T-helper 22 cell (primary cell): ENCODE results near the gene EVPL.
"Not testable (repeated sequence)": the region's sequence is repeated elsewhere in the genome, so short reads cannot be mapped to it uniquely, and the experiment has no call there.

Experiments
- DNase-seq: peaks from one replicate; pipeline ENCODE4 v3.0.0-alpha.2; 2020; ENCODE audit warnings: low read depth

EVPL gene

GRCh38 chr17:76027159-76027839 is at the start of gene EVPL:
EVPL (minus strand) TSS chr17:76027306; CDS start chr17:76027198, 108 bp downstream.
- no peak for DNase-seq

- DNase-seq = no peak
These were observed 49.1 kb upstream of the EVPL start for GRCh38 chr17:76076146-76076764.

- DNase-seq = no peak
These were observed 48.4 kb upstream of the EVPL start for GRCh38 chr17:76075364-76076145.

GRCh38 chr17:76074390-76075363 is 47.6 kb upstream of the EVPL start, which contains the start of gene GALR2:
GALR2 (plus strand) TSS chr17:76074781; CDS start chr17:76074884, 103 bp downstream.
- DNase-seq = no peak

- peak; percentile 69 for DNase-seq
These were observed 45.2 kb upstream of the EVPL start, which contains the start of gene SRP68 for GRCh38 chr17:76072148-76072858. SRP68 (minus strand) TSS chr17:76072517; CDS start chr17:76072491, 26 bp downstream.

- no peak for DNase-seq
These were observed 44.5 kb upstream of the EVPL start for GRCh38 chr17:76071531-76072147.

GRCh38 chr17:76065775-76066174 is 38.7 kb upstream of the EVPL start:
- no peak for DNase-seq

- no peak for DNase-seq
These were observed 36.9 kb upstream of the EVPL start for GRCh38 chr17:76063875-76064546.

- DNase-seq = not testable (repeated sequence)
These were observed 31.2 kb upstream of the EVPL start for GRCh38 chr17:76058264-76058663.

- DNase-seq = no peak
These were observed 29.8 kb upstream of the EVPL start for GRCh38 chr17:76056882-76057281.

- DNase-seq = no peak
These were observed 27.0 kb upstream of the EVPL start for GRCh38 chr17:76054112-76054476.

GRCh38 chr17:76053246-76054111 is 26.4 kb upstream of the EVPL start:
- DNase-seq = no peak

- no peak for DNase-seq
These were observed 24.5 kb upstream of the EVPL start for GRCh38 chr17:76051561-76051960.

- no peak for DNase-seq
These were observed 23.7 kb upstream of the EVPL start for GRCh38 chr17:76050538-76051467.

- no peak for DNase-seq
These were observed 22.9 kb upstream of the EVPL start for GRCh38 chr17:76049836-76050537.

GRCh38 chr17:76049239-76049638 is 22.1 kb upstream of the EVPL start:
- no peak for DNase-seq

- DNase-seq = no peak
These were observed 21.6 kb upstream of the EVPL start for GRCh38 chr17:76048711-76049110.
